HG02973 (cell line): ENCODE data around the gene CTIF.

ENCODE experiments used
- ATAC-seq: cut with Tn5 transposase; IDR thresholded peaks from one replicate; pipeline ENCODE4 v1.9.1; 2021; ENCODE audit warnings: moderate library complexity; ENCODE audit not compliant: unreplicated experiment

Gene CTIF

DNA sequence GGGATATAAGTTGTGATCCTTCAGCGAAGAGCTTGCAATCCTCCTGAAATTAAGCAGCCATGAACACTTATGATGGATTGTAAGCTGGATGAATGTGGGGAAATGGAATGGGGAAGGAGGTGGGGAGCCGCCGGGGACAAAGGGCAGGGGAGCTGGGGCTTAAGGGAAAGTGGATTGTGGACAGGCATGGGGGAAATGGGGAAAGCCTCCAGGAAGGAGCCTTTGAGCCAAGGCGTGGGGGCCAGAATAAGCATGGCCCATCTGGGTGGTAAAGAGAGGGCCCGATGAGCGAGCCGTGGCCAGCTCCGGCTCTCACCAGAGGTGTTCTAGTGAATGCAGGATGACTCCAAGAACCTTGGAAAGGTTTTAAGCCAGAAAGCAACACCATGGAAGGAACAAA lies 288.0 kb downstream of the CTIF start:
- no peak for ATAC-seq

DNA sequence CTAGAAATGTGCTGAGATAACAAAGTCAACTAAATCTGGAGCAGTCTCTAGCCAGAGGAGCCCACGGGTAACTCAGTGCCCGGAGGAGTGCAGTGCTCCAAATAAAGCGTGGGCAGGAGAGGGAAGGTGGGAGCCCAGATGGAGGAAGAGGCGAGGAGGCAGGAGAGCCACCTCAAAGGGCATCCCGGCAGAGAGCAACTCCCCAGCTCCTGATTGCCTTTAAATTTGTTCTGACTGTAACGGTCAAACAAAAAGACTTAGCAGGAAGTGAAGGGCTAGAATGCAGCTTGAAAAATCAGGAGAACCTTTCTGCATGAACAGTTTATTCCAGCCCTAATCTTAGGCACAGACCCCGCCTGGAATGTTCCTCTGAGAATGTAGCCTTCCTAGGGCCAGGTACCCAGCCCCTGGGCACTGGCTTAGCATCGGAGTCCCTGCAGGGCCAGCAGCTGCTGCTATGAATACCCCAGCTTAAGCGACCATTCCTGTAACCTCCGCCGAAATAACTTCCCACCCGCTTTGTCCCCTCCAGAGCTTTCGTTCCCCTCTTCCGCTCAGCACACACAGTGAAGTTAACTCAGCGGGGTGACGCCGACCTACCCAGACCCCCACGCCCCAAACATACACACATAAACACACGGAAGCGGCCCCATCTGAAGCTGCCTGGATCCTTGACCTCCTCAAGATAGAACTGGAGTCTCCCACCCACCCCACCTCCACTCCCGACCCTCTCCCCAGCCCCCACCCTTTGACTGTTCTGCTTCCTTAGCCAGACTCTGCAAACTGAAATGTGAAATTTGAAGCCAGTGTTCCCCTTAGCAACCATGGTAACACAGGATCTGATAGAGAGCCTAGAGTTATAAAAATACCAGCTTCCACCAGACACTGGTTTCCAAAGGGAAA lies 288.7 kb downstream of the CTIF start:
- ATAC-seq = no peak

DNA sequence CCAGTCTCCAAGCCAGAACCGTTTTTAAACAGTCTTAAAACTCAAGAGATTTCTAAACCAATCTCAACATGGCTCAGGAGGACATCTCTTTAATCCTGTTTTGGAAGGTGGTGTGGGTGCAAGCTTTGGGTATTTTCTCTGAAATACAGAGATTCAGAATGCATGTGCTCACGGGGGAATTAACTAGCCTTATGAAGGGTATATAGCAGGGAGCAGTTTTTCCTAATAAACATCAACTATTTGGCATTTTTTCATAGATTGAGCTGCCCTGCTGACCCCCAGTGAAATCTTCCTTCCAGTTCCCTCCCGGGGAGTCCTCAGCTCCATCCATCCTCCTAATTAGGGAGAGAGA lies 289.3 kb downstream of the CTIF start:
- no peak for ATAC-seq

DNA sequence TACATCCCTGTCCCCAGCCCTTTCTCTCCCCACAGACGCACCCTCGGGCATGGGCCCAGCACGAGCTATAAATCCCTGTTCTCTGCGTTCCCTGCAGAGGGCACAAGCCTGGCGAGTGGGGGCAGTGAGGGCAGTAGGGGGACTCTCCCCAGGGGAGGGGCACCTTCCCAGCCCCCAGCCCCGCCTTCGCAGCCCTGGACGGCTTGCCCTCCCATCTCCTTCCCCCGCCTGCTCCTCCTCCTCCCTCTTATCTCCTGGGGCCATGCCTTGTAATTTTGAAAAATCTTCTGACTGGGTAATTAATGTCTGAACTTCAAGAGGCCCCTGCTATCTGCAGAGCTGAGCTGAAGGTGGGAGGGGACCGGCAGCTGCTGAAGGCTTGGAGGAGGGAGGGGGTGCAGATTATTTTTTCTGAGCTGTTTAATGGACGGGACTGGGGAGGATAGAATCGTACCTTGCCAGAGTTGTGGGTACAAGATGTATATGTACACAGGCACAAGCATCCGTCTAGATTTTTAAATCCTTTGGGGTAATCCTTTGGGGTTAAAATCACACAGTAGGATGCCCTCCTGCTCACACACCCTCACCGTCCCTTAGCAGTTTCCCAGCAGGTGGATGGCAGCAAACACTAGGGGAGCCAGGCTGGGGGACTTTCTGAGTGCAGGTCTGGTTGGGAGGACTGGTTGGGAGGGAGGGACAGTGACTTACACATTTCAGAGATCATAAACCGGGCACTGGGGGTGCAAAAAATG lies 290.0 kb downstream of the CTIF start:
- ATAC-seq = no peak

DNA sequence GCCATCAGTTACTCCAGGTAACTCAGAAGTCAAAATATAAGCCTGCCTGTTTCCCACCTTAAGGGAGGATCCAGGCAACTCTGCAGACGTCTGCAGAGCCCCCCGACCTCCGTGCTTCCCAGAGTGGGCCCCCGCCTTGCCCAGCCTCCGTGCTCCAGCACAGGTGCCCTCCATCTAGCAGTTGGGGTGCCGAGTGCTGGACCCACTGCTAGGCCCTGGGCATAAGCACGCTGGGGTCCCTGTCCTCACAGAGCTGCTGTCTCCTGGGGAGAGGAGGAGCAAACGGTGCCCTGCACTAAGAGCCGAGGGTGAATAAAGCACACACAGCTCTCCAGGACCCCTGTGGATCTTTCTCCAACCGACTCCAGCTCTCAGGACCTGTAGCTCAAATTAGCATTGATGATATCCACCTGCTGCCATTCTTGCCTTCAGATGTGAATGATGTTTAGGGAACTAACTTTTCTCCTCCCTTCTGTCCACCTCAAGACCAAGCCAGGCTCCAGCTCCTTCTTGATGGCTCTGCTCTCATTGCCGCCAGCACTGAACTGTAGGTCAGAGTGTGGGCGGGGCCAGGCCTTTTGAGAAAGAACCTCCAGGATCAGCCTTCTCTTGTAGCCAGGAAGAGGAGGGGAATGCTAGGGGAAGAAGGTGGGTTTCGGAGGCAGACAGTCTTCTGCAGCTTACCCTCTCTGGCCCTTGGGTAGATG lies 290.8 kb downstream of the CTIF start:
- no peak for ATAC-seq

DNA sequence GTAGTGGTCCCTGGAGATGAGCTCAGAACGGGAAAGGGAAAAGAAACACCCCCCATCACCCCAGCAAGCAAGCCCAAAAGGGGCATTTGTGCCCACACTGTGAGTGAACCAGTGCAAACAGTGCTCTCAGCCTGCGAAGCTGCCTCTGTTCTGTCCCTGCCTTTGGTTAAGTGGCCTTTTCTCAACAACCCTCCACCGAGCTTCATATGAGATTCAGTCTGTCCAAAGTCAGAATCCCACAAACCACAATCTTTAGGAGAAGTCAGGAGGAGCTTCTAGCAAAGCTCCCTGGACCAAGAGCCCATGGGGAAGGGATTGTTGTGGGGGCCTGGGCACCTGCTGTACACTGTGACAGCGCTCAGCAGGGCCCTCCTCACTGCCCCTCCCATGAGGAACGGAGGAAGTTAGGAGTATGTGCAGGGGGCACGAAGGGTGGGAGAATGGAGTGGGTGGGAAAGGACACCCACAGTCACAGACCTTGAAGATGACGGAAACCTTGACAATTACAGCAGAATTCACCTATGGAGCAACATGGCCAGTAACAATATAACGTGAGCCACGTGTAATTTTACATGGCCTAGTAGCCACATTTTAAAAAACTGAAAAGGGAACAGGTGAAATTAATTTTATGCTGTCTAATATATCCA lies 292.4 kb downstream of the CTIF start:
- ATAC-seq = no peak

DNA sequence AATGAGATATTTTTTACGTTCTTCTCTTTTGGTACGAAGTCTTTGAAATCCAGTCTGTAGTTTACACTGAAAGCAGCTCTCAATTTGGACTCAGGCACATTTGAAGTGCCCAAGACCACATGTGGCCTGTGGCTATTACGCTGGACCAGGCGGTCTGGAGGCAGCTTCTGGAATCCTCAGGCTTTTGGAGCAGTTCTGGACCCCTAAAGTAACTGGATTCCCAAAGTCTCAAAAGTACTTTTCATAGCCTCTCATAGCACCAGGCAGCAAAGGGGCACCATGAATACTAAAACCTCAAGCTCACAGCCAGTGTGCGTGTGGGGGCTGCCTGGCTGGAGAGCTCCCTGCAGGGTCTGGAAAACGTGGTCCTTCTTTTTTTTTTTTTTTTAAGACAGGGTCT lies 293.0 kb downstream of the CTIF start:
- no peak for ATAC-seq

DNA sequence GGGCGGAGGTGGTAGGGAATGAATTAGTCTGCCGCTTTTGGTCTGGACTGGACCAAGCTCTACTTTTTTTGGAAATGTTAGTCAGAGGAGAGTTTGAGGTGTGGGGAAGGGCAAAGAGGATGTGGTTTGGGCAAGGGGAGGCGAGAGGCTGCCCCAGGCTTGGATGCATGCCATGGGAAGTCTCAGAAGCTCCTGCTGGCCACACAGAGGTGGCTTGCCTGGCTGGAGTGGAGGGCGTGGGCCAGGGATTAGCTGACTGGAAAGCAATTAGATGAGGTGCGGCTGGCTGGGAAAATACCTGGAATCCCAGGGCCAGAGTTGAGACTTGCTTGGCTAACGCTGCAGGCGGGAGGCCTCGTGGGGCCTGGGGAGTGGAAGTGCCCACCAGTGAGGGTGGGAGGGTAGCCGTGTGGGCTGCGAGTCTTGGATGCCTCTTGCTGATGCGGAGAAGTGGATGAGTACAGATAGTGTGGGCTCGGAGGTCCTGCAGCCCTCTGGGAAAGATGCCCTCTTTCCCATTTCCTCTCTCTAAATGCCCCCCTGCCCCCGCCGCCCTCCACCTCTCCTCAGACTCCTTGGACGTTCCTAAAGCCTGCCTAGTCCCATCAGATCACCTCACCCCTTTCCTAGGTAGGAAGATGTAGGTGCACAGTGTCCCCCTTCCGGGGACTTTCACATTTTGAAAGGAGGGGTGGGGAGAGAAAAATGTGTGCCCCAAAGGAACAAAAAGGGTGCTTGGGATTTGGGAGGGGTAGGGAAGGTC lies 294.3 kb downstream of the CTIF start:
- no peak for ATAC-seq

DNA sequence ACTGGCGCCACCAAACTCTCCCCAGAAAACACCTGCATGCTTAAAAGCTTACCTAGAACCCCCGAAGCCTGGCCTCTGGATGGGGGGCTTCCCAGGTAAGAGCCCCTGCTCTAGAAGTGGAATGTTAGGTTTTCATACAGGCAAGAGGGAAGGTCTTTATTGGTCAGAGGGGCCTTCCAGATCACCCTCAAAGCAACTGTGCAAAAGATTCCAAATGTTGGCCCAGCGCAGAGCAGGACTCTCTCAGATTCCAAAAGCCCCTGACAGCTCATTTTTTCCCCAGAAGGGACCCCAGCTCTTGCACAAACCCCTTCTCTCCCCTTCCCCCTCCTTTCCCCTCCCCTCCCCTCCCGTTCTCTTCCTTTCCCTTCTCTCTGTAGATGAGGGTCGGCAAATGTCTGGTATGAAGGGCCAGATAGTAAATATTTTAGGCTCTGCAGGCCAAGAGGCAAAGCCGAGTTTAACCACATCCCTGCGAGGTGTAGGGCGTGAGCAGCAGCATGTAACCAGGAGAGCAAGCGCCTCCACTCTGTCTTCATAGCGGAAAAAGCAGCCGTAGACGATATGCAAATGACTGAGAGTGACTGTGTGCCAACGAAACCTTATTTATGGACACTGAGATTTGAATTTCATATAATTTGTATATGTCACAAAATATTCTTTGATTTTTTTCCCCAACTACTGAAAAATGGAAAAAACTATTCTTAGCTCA lies 295.0 kb downstream of the CTIF start:
- peak; percentile 55 for ATAC-seq

DNA sequence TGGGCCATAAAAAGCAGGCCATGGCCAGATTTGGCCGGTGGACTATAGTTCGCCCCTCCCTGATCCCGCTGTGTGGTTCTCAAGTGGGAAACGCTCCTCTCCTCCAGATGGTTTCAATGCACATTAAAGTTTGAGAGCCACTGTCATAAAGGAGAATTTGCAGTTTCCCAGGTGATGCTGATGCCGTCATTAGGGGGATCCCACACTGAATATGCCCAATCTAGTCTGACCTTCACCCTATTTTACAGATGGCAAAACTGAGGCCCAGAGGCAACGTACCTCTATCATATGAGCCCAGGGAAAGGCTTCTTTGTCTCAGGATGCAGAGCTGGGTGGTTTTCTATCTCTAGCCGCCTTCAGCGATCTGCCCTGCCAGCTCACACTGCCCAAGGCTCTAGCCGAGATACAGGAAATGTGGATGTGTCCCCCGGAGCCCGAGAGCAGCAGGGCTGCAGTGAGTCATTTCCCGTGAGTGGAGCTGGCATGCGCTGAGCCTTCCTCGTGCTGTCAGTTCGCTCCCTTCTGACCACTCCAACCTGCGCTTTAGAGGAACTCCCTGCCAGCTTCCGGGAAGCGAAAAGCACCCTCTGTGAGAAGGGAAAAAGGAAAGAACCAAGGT lies 295.7 kb downstream of the CTIF start:
- peak; percentile 49 for ATAC-seq

DNA sequence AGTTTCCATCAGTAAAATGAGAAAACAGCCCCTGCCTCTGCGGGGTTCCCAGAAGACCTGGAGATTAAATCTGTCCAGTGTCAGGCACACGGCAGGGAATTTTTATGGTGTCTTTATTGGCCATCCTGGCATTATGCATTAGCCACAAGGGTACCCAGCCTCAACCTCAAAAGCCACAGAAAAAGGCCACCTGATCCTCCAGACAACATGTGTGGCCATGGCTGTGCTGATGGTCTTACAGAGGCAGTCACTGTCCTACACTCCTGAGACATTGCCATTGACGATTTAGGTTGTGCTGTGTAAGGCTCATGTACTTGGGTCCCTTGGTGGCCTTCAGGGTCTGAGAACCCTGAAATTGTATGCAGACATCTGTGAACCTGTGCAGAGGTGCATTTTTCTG lies 296.3 kb downstream of the CTIF start:
- ATAC-seq = no peak

DNA sequence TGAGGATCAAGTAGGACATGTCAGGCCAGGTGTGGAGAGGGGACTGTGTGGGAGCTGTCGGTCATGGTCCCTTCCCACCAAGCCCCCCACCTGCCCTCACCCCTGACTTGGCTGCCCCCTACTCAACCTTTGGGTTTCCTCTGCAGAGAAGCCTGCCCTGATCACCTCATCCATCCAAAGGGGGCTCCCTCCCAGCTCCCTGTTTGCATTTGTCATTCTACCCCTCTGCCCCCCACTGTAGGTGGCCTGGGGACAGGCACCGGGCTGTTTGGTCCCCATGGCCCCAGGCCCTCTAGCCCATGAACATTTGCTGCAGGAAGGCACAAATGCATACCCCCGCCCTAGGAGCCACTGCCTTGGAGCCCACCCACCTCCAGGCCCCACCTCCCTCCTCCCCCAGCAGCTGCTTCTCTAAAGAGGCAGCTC lies 296.9 kb downstream of the CTIF start:
- no peak for ATAC-seq

DNA sequence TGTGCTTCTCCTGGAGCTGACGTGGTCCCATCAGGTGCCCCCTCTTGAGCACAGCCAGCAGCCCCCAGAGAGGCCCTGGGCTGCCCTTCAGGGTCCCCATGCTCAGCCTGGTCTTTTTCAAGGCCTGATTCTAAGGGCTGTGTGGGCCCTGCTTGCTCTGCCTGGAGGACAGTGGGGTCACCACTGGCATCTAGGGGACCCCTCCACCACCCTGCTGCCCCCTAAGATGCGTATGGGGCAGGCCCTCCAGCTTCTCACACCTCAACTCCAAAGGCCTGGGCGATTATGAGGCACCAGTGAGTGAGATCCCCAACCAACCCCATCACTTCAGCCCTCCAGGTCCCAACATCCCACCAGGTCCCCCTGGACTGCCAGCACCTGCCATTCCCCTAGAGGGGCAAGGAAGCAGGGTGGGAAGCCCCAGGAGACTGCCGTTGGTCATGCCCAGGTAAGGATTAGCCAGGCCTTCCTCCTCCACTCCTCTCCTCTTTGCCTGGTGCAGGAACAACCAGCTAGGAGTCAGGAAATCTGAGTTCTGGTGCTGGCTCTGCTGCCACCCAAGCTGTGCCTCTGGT lies 297.5 kb downstream of the CTIF start:
- ATAC-seq = no peak

DNA sequence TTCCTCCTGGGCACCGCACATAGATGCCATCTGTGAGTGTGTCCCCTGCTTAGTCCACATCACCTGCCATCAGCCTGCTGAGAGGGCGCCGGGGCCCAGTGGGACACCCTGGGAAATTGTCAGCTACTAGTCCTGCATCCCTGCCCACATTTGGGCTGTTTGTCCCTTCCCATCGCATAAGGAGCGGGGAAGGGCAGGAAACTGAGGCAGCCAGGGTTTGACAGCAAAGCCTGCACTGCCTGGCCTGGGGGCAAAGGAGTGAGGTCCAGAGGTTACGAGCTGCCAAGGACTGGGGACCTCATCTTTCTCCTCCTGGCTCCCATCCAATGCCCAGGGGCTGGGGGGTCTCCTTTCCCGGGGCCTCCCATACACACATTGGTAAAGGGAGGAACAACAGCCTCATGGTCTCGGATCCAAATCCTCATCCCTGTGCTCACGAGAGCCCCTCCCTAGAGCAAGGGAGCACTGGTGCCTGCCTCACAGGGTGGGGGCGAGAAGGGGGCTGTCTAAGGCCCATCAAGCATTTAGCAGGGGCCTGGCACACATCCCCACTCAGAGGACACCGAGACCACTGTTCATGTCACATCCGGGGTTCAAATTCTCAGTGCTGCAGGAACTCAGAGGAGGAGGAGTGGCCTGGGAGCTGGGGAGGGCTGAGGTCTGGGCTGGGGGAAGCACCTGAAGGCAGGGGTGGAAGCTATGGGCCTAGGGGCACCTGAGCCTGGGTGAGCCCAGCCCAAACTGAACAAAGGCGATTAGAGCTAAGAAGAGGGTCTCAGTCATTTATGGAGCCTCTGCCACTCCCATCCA lies 298.2 kb downstream of the CTIF start:
- ATAC-seq = no peak

DNA sequence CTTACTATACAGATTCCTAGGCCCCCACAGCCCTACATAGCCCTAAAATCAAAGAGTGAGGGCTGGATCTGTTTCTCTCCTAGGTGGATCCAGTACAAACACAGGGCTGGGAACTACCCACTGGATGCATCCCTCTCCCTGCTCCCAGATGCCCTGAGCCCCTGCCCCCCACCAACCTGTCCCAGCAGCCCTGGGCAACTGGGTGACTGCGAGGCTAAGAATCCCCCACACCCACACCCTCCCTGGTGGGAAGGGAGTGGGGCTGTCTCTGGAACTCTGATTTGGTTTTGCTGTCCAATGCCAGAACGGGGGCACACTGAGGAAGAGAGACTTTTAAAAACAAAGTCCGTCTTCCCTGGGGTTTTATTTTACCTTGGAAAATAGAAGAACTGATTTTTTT lies 298.8 kb downstream of the CTIF start:
- no peak for ATAC-seq

DNA sequence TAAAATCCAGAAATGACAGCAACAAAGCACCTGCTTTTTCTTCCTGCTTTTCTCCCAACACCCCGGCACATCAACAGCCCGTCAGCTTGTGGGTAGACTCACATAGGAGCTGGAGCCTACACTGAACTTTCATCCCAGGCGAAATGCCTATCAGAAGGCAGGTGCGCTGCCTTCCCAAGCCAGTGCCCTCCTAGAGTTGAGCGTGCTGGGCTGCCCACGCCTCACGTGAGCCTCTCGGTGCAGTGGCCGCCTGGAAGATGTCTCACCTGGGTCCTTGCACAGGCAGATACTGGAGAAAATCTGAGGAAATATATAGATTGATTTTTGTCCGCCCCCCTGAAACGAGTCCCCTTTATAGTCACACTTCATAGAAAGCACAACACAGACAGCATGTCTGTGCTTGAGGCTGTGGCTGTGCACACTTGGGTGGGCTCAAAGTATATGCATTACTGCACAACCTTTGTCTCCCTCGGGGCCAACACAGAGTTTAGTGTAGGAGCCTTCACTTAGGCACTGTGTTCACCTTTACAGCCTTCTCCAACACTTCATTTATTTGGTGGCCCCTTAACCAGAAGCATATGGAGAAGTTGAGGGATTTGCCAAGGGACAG lies 299.4 kb downstream of the CTIF start:
- no peak for ATAC-seq

DNA sequence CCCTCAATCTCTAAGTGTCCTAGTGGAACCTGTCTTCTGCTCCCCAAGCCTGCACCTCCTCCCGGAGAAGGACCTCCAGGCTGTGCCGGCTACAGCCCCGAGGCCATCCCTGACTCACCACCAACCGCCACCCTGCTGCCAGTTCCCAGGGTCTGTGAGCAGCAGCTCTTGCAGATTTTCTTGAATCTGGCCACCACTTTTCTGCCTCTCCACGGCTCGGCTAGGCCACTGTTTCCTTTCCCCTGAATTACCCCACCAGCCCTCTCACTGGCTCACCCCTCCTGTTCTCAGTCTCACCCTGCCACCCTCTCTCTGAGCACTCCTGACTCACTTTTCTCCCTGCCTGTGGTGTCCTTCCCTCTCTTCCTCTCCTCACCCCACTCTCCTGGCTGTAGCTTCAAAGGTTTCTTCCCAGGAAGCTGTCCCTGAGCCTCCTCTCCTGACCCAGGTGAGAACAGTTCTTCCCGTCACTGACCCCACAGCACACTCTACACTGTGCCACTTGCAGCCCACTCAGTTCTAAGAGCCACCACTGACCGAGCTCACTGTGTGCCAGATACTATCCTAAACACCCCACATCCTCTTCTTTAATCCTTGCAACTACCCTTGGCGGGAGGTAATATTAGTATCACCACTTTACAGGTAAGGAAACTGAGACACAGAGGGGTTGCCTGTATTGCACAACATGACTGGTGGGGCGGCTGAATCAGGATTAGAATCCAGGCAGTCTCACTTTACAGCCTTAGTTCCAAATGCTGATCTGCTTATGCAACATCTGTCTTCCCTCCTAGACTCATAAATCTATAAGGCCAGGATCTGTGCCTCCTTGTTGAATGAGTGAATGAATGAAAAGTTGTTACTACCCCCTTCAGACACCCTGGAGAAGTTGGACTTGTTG lies 300.3 kb downstream of the CTIF start:
- no peak for ATAC-seq
